ENCODE measurements around the gene FMNL3. TPM values are rescaled to one million over a fixed set of nuclear protein-coding genes. Genes with fewer than 3 reads are reported as not detected.

The FMNL3 gene
- total and polyA plus RNA-seq, 2 of the 8 experiments (the other 6 are each of a cell fraction or from before 2014, with no cell fraction given), result 8.6 to 29.0 TPM

DNA sequence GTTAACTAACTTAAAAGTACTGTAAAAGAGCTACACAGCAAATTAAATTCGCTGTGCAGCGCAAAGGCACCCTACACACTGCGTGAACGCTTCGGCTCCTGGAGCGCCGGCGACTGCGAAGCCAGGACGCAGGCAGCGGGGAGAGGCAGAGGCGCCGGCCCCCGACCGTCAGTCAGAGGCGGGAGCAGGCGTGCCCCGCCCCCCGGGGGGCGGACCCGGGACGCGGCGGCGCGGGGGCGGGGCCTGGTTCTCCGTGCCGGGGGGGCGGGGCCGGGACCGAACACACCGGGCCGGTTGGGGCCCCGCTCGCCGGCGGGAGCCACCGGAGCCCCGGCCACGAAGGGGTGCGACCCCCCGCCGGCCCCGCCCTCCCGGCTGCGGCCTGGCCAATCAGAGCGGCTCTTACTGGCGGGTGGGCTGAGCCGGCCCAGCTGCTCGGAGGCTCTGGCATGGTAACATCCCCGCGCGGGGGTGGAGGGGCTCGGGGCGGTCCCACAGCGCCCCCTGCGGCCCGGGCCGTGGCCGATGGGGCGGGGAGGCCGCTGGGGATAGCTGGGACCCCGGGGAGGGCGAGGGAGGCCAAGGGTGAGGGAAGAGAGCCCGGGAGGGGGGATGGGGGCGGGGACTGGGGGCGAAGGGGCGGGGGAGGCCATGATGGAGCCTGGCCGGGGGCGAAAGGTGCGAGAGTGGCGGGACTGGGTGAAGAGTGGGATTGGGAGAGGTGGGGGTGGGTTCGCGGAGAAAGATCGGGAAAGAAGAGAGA lies 83.9 kb downstream of the FMNL3 start, which contains the start of gene PRPF40B (continued):
- TF ChIP-seq SP2 (IDR thresholded peaks at IDR 0.05; ENCODE audit: low read length) (no peak), KDM1A (IDR thresholded peaks at IDR 0.05; ENCODE audit: borderline replicate concordance, low read length) (no peak), TAF7 (optimal IDR thresholded peaks at IDR 0.05; ENCODE audit: borderline replicate concordance, low read depth, low read length) (peak; percentile 18), GTF2F1 (IDR thresholded peaks at IDR 0.05; ENCODE audit: borderline replicate concordance, low read depth, low read length) (no peak), CEBPB (IDR thresholded peaks at IDR 0.05; ENCODE audit: low read depth, low read length) (no peak), KDM5A (IDR thresholded peaks at IDR 0.05; ENCODE audit: low read length) (no peak), SUZ12 (IDR thresholded peaks at IDR 0.05; ENCODE audit: low read length) (no peak), GABPA (IDR thresholded peaks at IDR 0.05; ENCODE audit: borderline replicate concordance, insufficient read depth, low read length) (no peak), JUN (IDR thresholded peaks at IDR 0.05; ENCODE audit: low read depth, low read length) (no peak), NRF1 (IDR thresholded peaks at IDR 0.05; ENCODE audit: low read depth, low read length) (no peak), POU5F1 (IDR thresholded peaks at IDR 0.05; ENCODE audit: low read depth, low read length) (no peak), SRF (IDR thresholded peaks at IDR 0.05; ENCODE audit: low read depth, low read length) (no peak), BRCA1 (IDR thresholded peaks at IDR 0.05; ENCODE audit: low read depth, low read length) (no peak)
- TF ChIP-seq, protein P1, sequence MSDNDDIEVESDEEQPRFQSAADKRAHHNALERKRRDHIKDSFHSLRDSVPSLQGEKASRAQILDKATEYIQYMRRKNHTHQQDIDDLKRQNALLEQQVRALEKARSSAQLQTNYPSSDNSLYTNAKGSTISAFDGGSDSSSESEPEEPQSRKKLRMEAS (IDR thresholded peaks at IDR 0.05), result 0 out of 2 replicates have a peak, but pooled peaks have one; percentile 32

Measured in H1 (cell line).